Esophagus squamous epithelium (tissue), 4 donors: ENCODE data around the gene PAPOLA.

Source experiments
- CTCF ChIP-seq, 6 experiments: fragments of 450-650 bp in 4 of 6; fragments of 200-600 bp in 2 of 6; sonication (generic) in 2 of 6; IDR thresholded peaks; one replicate each; pipeline ENCODE4 v1.5.1; 2016 to 2019; ENCODE audit warnings: antibody characterized with exemption in 6 of 6, mild to moderate bottlenecking in 4 of 6, moderate library complexity in 4 of 6
- POLR2A ChIP-seq, 4 donors: fragments of 450-650 bp; IDR thresholded peaks; one replicate each; pipeline ENCODE4 v1.6.1; 2017; ENCODE audit warnings: antibody characterized with exemption in 4 of 4, mild to moderate bottlenecking in 4 of 4, moderate library complexity in 3 of 4

- TF ChIP-seq POLR2A (IDR thresholded peaks at IDR 0.05) (no peak), CTCF (IDR thresholded peaks at IDR 0.05) (no peak)
Measured at GRCh38 chr14:96559571-96559970, 57.4 kb downstream of the PAPOLA start.
